Hindlimb muscle (tissue), 1 donor: Measurements from ENCODE around the gene ARHGAP26. TPM values are rescaled to one million over a fixed set of nuclear protein-coding genes. Genes with fewer than 3 reads are reported as not detected.
"Not testable (repeated sequence)": the region's sequence is repeated elsewhere in the genome, so short reads cannot be mapped to it uniquely, and the experiment has no call there.

Experiments used
- DNase-seq: peaks from one replicate; pipeline ENCODE4 v3.0.0-alpha.2; 2013
- polyA plus RNA-seq: library from polyadenylated mRNA; unstranded; fragments of 120-200 nt; gene quantifications from one replicate; pipeline ENCODE4 v1.2.1, GENCODE V29; 2013; ENCODE audit not compliant: insufficient read length

ARHGAP26 gene
- polyA plus RNA-seq, 1 donor: 13.8 TPM

GRCh38 chr5:143196601-143197259 is 426.6 kb downstream of the ARHGAP26 start:
- no peak for DNase-seq

- DNase-seq: no peak
These were observed 427.1 kb downstream of the ARHGAP26 start for GRCh38 chr5:143197260-143197656.

GRCh38 chr5:143198332-143198731 is 428.2 kb downstream of the ARHGAP26 start:
- no peak for DNase-seq

GRCh38 chr5:143199161-143199560 is 429.0 kb downstream of the ARHGAP26 start:
- DNase-seq: no peak

GRCh38 chr5:143199843-143200242 is 429.7 kb downstream of the ARHGAP26 start:
- DNase-seq: no peak

- no peak for DNase-seq
These were observed 430.7 kb downstream of the ARHGAP26 start for GRCh38 chr5:143200781-143201398.

GRCh38 chr5:143201589-143201988 is 431.4 kb downstream of the ARHGAP26 start:
- no peak for DNase-seq

GRCh38 chr5:143203301-143203956 is 433.3 kb downstream of the ARHGAP26 start:
- not testable (repeated sequence) for DNase-seq

- DNase-seq: no peak
These were observed 434.5 kb downstream of the ARHGAP26 start for GRCh38 chr5:143204474-143205246.

GRCh38 chr5:143205386-143205785 is 435.2 kb downstream of the ARHGAP26 start:
- DNase-seq: no peak

GRCh38 chr5:143205883-143206195 is 435.7 kb downstream of the ARHGAP26 start:
- no peak for DNase-seq

- DNase-seq: no peak
These were observed 436.2 kb downstream of the ARHGAP26 start for GRCh38 chr5:143206196-143207053.

GRCh38 chr5:143207058-143207457 is 436.9 kb downstream of the ARHGAP26 start:
- no peak for DNase-seq

- DNase-seq: no peak
These were observed 437.6 kb downstream of the ARHGAP26 start for GRCh38 chr5:143207563-143208364.

GRCh38 chr5:143208365-143208641 is 438.1 kb downstream of the ARHGAP26 start:
- no peak for DNase-seq

GRCh38 chr5:143208781-143209510 is 438.8 kb downstream of the ARHGAP26 start:
- DNase-seq: no peak

GRCh38 chr5:143209881-143210395 is 439.8 kb downstream of the ARHGAP26 start:
- no peak for DNase-seq

- DNase-seq: no peak
These were observed 440.4 kb downstream of the ARHGAP26 start for GRCh38 chr5:143210576-143210975.

GRCh38 chr5:143212261-143212660 is 442.1 kb downstream of the ARHGAP26 start:
- DNase-seq: no peak

GRCh38 chr5:143213231-143213850 is 443.2 kb downstream of the ARHGAP26 start:
- no peak for DNase-seq
